HG02571 (cell line): ENCODE results near the gene ULK1.
"Not testable (repeated sequence)": the region's sequence is repeated elsewhere in the genome, so short reads cannot be mapped to it uniquely, and the experiment has no call there.

Experiments used
- ATAC-seq: cut with Tn5 transposase; IDR thresholded peaks from one replicate; pipeline ENCODE4 v1.9.1; 2021; ENCODE audit warnings: mild to moderate bottlenecking, moderate library complexity; ENCODE audit not compliant: unreplicated experiment

The ULK1 gene

GRCh38 chr12:131861261-131862083 is 33.0 kb upstream of the ULK1 start:
- no peak for ATAC-seq

- no peak for ATAC-seq
Measured at GRCh38 chr12:131862084-131862441, 32.4 kb upstream of the ULK1 start.

GRCh38 chr12:131862600-131862993 is 31.8 kb upstream of the ULK1 start:
- no peak for ATAC-seq

GRCh38 chr12:131862994-131863710 is 31.3 kb upstream of the ULK1 start:
- no peak for ATAC-seq

DNA sequence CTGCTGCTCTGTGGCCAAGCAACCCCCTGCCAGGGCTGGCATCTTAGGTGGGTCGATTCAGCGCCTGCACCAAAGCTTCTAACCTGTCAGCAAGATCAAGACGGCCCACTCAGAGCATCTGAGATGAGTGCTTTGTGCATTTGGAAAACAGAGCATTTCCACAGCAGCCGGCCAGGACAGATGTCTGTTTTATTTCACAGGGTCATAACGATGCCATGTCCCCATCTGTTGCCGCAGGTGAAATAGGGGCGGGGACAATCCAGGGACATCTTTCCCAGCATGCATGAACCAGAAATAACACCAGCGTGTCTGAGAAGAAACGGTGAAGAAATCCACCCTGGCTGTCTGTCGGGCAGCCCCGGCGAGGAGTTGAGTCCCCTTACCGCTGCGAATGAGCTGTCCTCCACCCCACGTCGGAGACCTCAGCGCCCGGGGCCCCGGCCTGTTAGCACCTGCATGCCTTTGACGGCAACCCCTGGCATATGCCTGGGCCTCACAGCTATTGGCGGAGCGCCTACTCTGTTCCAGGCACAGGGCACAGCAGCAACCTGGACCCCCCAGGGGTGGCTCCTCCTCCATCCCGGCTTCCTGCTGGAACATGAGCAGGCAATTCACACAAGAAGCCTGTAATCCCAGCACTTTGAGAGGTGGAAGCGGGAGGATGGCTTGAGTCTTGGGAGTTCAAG is 30.6 kb upstream of the ULK1 start:
- no peak for ATAC-seq

- no peak for ATAC-seq
Measured at GRCh38 chr12:131864469-131864868, 30.0 kb upstream of the ULK1 start.

- ATAC-seq: no peak
Measured at GRCh38 chr12:131865180-131865875, 29.1 kb upstream of the ULK1 start.

DNA sequence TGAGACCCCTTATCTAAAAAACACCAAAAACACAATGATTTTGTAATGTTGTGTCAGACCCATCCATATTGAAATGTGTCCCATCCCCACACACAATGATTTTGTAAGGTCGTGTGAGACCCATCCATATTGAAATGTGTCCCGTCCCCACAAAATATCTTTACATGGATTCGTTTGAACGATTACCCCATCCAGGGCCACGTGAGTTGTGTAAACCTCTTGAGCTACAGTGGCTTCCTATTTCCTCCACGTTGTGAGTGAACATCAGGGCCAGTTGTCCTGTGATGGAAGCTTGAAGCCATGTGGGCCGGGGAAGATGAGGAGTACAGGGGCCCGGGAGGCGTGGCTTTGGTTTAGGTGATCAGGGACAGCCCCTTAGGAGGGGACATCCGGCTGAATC is 27.0 kb upstream of the ULK1 start:
- ATAC-seq: no peak

- no peak for ATAC-seq
Measured at GRCh38 chr12:131867891-131868675, 26.3 kb upstream of the ULK1 start.

GRCh38 chr12:131869871-131870418 is 24.5 kb upstream of the ULK1 start:
- no peak for ATAC-seq

GRCh38 chr12:131871677-131872076 is 22.7 kb upstream of the ULK1 start:
- ATAC-seq: no peak

- ATAC-seq: no peak
Measured at GRCh38 chr12:131872154-131873051, 22.0 kb upstream of the ULK1 start.

DNA sequence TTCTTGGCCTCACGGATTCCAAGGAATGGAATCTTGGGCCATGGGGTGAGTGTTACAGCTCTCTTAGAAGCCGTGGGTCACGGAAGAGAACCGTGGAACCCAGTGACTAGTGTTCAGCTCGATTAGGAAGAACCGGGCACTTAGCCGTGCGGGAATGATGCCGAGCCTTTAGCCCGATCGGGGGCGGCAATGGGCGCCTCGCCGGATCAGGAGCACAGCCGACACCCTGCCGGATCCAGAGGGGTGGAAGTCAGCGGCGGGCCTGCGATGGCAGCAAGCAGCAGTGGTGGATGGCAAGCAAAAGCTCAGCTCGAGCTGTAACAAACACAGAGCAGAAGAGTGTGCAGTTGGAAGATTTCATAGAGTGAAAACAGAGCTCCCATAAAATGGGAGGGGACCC is 21.1 kb upstream of the ULK1 start:
- ATAC-seq: no peak

GRCh38 chr12:131874972-131875371 is 19.4 kb upstream of the ULK1 start:
- ATAC-seq: not testable (repeated sequence)

- not testable (repeated sequence) for ATAC-seq
Measured at GRCh38 chr12:131877216-131877615, 17.2 kb upstream of the ULK1 start.

DNA sequence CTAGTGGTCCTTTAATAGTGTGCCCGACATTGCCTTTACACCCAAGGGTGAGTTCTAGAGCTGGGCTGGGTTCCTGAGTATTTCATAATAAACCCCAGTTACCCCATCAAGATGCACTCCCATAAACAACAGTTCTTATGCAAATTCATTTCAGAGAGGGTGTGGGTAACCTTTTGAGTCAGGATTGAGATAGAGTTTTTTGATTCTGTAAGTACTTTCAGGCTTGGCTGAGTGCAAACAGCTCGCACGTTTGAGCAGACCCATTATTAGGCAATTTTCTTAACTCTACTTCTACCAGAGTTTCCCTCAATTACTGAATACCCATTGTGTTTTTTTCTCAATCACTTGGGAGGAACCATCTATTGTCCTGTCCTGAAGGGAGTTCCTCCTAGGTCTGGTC is 16.0 kb upstream of the ULK1 start:
- not testable (repeated sequence) for ATAC-seq

GRCh38 chr12:131882804-131883520 is 11.5 kb upstream of the ULK1 start:
- ATAC-seq: no peak

DNA sequence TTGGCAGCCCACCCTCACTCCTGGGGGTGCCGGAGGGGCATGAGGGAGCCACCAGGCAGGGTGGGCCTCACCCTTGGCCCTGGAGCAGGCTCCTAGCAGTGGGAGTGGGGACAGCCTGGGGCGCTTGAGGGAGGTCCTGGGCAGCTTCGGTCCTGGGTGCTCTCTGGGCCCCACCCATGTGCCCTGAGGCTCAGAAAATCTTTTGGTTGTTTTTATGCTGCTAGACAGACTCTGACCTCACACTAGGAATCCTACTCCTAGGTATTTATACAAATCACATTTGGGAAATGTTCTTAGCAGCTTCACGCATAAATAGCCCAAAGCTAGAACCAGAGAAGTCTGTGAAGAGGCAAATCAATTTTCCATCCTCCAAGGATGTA is 10.9 kb upstream of the ULK1 start:
- ATAC-seq: no peak
